Hypothalamus (tissue), 51 donors: Measurements from ENCODE around the gene RNF135.
A peak's percentile ranks its signal among the peaks of the same experiment; 100 is the strongest.
"Not testable (repeated sequence)": the region's sequence is repeated elsewhere in the genome, so short reads cannot be mapped to it uniquely, and the experiment has no call there.

Experiments
- DNase-seq, 51 donors: peaks; one replicate each; lab custom pipeline; 2025; lab: John Stamatoyannopoulos, UW

The RNF135 gene

GRCh38 chr17:30995347-30995746 lies 24.5 kb downstream of the RNF135 start:
- DNase-seq: no peak

- DNase-seq: no peak
Observed at GRCh38 chr17:30996486-30996885, 25.6 kb downstream of the RNF135 start.

GRCh38 chr17:30997270-30997669 lies 26.4 kb downstream of the RNF135 start:
- DNase-seq: no peak

- DNase-seq: no peak
Observed at GRCh38 chr17:30997842-30998241, 27.0 kb downstream of the RNF135 start.

GRCh38 chr17:31002047-31002446 lies 31.2 kb downstream of the RNF135 start:
- DNase-seq: no peak

GRCh38 chr17:31003225-31003866 lies 32.5 kb downstream of the RNF135 start:
- no peak for DNase-seq

GRCh38 chr17:31004160-31004559 lies 33.3 kb downstream of the RNF135 start:
- DNase-seq: no peak

GRCh38 chr17:31007695-31008373 lies 37.0 kb downstream of the RNF135 start:
- DNase-seq: peak in 2 of 51 donors; percentile 64 to 77

- DNase-seq: peak in 44 of 51 donors; percentile 11 to 86 (median 54)
Observed at GRCh38 chr17:31008374-31009041, 37.7 kb downstream of the RNF135 start.

GRCh38 chr17:31009042-31009702 lies 38.3 kb downstream of the RNF135 start:
- peak in 9 of 51 donors; percentile 18 to 69 (median 34) for DNase-seq

- DNase-seq: peak in 1 of 51 donors; percentile 11
Observed at GRCh38 chr17:31010014-31010413, 39.2 kb downstream of the RNF135 start.

GRCh38 chr17:31013844-31014243 lies 43.0 kb downstream of the RNF135 start:
- no peak for DNase-seq

GRCh38 chr17:31015639-31016038 lies 44.8 kb downstream of the RNF135 start:
- DNase-seq: no peak

GRCh38 chr17:31019004-31019403 lies 48.2 kb downstream of the RNF135 start:
- no peak for DNase-seq

GRCh38 chr17:31023171-31023570 lies 52.3 kb downstream of the RNF135 start:
- not testable (repeated sequence) for DNase-seq

GRCh38 chr17:31031841-31032240 lies 61.0 kb downstream of the RNF135 start:
- DNase-seq: peak in 1 of 51 donors; percentile 11

GRCh38 chr17:31035611-31036010 lies 64.8 kb downstream of the RNF135 start:
- not testable (repeated sequence) for DNase-seq

GRCh38 chr17:31040837-31041236 lies 70.0 kb downstream of the RNF135 start:
- not testable (repeated sequence) for DNase-seq

- DNase-seq: not testable (repeated sequence)
Observed at GRCh38 chr17:31042378-31042777, 71.5 kb downstream of the RNF135 start.

GRCh38 chr17:31046856-31047425 lies 76.1 kb downstream of the RNF135 start:
- not testable (repeated sequence) for DNase-seq

- no peak for DNase-seq
Observed at GRCh38 chr17:31048142-31048541, 77.3 kb downstream of the RNF135 start.
